DMS153 treated with DMSO at 0.1 percent for 48 hours (cell line): ENCODE measurements around the gene ATRAID.
A peak's percentile ranks its signal among the peaks of the same experiment; 100 is the strongest.

ENCODE experiments used
- DNase-seq: peaks from one replicate; lab custom pipeline; 2025; ENCODE audit not compliant: unreplicated experiment; lab: John Stamatoyannopoulos, UW

ATRAID gene

GRCh38 chr2:27247893-27248292, 36.1 kb downstream of the ATRAID start:
- no peak for DNase-seq

GRCh38 chr2:27249159-27249890, 37.5 kb downstream of the ATRAID start:
- DNase-seq = no peak

GRCh38 chr2:27249891-27250651, 38.2 kb downstream of the ATRAID start:
- DNase-seq = no peak

GRCh38 chr2:27250652-27251379, 39.0 kb downstream of the ATRAID start:
- no peak for DNase-seq

- no peak for DNase-seq
Measured at GRCh38 chr2:27251766-27252165, 39.9 kb downstream of the ATRAID start.

- no peak for DNase-seq
Measured at GRCh38 chr2:27255187-27255586, 43.3 kb downstream of the ATRAID start.

- no peak for DNase-seq
Measured at GRCh38 chr2:27255660-27256059, 43.8 kb downstream of the ATRAID start.

- DNase-seq = no peak
Measured at GRCh38 chr2:27256855-27257454, 45.1 kb downstream of the ATRAID start.

- DNase-seq = no peak
Measured at GRCh38 chr2:27258051-27258450, 46.2 kb downstream of the ATRAID start.

GRCh38 chr2:27261241-27261925, 49.5 kb downstream of the ATRAID start:
- DNase-seq = no peak

- no peak for DNase-seq
Measured at GRCh38 chr2:27261926-27262298, 50.1 kb downstream of the ATRAID start.

GRCh38 chr2:27262379-27263286, 50.8 kb downstream of the ATRAID start, which contains the start of gene SLC30A3:
SLC30A3 (minus strand) TSS chr2:27263047; CDS start chr2:27262906, 141 bp downstream.
- no peak for DNase-seq

GRCh38 chr2:27263287-27264252, 51.7 kb downstream of the ATRAID start:
- no peak for DNase-seq

- DNase-seq = no peak
Measured at GRCh38 chr2:27264253-27264752, 52.5 kb downstream of the ATRAID start.

GRCh38 chr2:27264753-27265535, 53.1 kb downstream of the ATRAID start:
- DNase-seq = peak; percentile 37

GRCh38 chr2:27265536-27265870, 53.7 kb downstream of the ATRAID start:
- DNase-seq = no peak
